Measurements from ENCODE around the gene SETD1A.

SETD1A gene

GRCh38 chr16:30984669-30985400, 27.3 kb downstream of the SETD1A start, which contains the start of gene HSD3B7:
HSD3B7 (plus strand) TSS chr16:30985207; CDS start chr16:30985659, 452 bp downstream.
- CTCF ChIA-PET: interaction anchor here (0.5 to 7.8 kb wide), 48 partner anchors 9 to 891 kb away, joined by 3 to 141 read pairs (median 6); partner anchors contain the start of genes ARMC5, PRSS53, STX4 and VKORC1
- DNase-seq (ENCODE audit: low read depth, low spot score): no peak
- TF ChIP-seq, protein P1, sequence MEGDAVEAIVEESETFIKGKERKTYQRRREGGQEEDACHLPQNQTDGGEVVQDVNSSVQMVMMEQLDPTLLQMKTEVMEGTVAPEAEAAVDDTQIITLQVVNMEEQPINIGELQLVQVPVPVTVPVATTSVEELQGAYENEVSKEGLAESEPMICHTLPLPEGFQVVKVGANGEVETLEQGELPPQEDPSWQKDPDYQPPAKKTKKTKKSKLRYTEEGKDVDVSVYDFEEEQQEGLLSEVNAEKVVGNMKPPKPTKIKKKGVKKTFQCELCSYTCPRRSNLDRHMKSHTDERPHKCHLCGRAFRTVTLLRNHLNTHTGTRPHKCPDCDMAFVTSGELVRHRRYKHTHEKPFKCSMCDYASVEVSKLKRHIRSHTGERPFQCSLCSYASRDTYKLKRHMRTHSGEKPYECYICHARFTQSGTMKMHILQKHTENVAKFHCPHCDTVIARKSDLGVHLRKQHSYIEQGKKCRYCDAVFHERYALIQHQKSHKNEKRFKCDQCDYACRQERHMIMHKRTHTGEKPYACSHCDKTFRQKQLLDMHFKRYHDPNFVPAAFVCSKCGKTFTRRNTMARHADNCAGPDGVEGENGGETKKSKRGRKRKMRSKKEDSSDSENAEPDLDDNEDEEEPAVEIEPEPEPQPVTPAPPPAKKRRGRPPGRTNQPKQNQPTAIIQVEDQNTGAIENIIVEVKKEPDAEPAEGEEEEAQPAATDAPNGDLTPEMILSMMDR (IDR thresholded peaks at IDR 0.05; ENCODE audit: insufficient read depth, low read length, missing control alignments): peak; percentile 94
- H3K4me3 ChIP-seq (ENCODE audit: low read depth, low read length): peak within 1 kb of the TSS; percentile 57
- POLR2A ChIA-PET: interaction anchor here (1.0 to 2.2 kb wide), 8 partner anchors 9 to 195 kb away, joined by 3 to 15 read pairs (median 6); partner anchors contain the start of genes FUS, KAT8, ZNF646 and ZNF668

- H3K4me3 ChIP-seq (ENCODE audit: low read depth, low read length): peak overlapping the region; percentile 57
- CTCF ChIA-PET: interaction anchor here (0.9 to 7.8 kb wide), 36 partner anchors 9 to 890 kb away, joined by 3 to 141 read pairs (median 8); partner anchors contain the start of genes ARMC5, PRSS53, VKORC1 and ZNF646
- TF ChIP-seq, protein P1 (IDR thresholded peaks at IDR 0.05; ENCODE audit: insufficient read depth, low read length, missing control alignments): no peak
- no peak for DNase-seq (ENCODE audit: low read depth, low spot score)
- POLR2A ChIA-PET: interaction anchor here (1.1 to 2.2 kb wide), 10 partner anchors 8 to 457 kb away, joined by 3 to 15 read pairs (median 4); partner anchors contain the start of genes FUS, KAT8, ZNF646 and ZNF668
Measured at GRCh38 chr16:30985401-30986128, 28.0 kb downstream of the SETD1A start.

GRCh38 chr16:30986129-30986991, 28.8 kb downstream of the SETD1A start:
- H3K4me3 ChIP-seq (ENCODE audit: low read depth, low read length): no peak overlapping the region
- no peak for DNase-seq (ENCODE audit: low read depth, low spot score)
- CTCF ChIA-PET: interaction anchor here (1.1 to 7.8 kb wide), 21 partner anchors 9 to 882 kb away, joined by 3 to 141 read pairs (median 14); partner anchors contain the start of genes ARMC5, PRSS53, VKORC1 and ZNF646
- POLR2A ChIA-PET: interaction anchor here (1.1 to 2.2 kb wide), 10 partner anchors 8 to 457 kb away, joined by 3 to 15 read pairs (median 4); partner anchors contain the start of genes FUS, KAT8, ZNF646 and ZNF668
- TF ChIP-seq, protein P1 (IDR thresholded peaks at IDR 0.05; ENCODE audit: insufficient read depth, low read length, missing control alignments): no peak

GRCh38 chr16:30987581-30988190, 30.1 kb downstream of the SETD1A start:
- no peak overlapping the region for H3K4me3 ChIP-seq (ENCODE audit: low read depth, low read length)
- ChIA-PET CTCF (interaction anchor here (1.6 to 7.8 kb wide), 3 partner anchors 21 to 455 kb away, joined by 5 to 141 read pairs (median 98); partner anchors contain the start of genes PRSS53, VKORC1 and ZNF843), POLR2A (no interaction called here)
- TF ChIP-seq, protein P1 (IDR thresholded peaks at IDR 0.05; ENCODE audit: insufficient read depth, low read length, missing control alignments): no peak
- DNase-seq (ENCODE audit: low read depth, low spot score): no peak

DNA sequence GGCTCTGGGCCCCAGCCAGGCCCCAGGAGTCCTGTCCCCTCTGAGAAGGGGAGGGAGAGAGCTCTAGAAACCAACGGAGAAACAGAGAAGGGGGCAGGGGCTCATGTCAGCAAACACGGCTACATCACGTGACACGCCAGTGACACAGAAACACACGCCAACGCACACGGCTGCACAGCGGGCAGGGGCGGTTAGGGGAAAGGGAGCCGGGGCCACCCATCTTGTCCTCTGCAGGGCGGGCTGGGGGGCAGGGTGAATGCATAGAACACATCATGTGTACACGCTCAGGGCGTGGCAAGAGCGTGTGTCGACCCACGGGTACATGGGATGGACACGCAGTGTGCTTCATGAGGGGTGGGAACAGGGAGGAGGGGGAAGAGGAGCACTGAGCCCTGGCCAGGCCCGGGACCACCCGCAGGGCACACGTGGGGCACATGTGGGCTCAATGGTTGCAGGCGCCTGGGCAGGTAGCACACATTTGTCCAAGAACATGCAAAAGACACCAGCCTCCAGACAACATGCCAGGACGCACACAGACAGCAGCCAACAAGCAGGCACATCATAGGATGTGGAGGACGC, 32.0 kb downstream of the SETD1A start:
- DNase-seq (ENCODE audit: low read depth, low spot score): no peak
- TF ChIP-seq, protein P1 (IDR thresholded peaks at IDR 0.05; ENCODE audit: insufficient read depth, low read length, missing control alignments): no peak
- POLR2A ChIA-PET: no interaction called here
- CTCF ChIA-PET: no interaction called here
- H3K4me3 ChIP-seq (ENCODE audit: low read depth, low read length): no peak overlapping the region

Data from AG04449 (cell line).